GM12878 (cell line): Measurements from ENCODE around the gene AQP2.

Experiments used
- BHLHE40 ChIP-seq, 2 experiments: fragments of 450-650 bp in 1 of 2; IDR thresholded peaks; 2 replicates each; pipeline ENCODE4 v1.6.1; 2011 to 2017; ENCODE audit warnings: low read depth in 2 of 2, borderline replicate concordance in 1 of 2, improper control_type of control experiment in 1 of 2, low read length in 1 of 2, mild to moderate bottlenecking in 1 of 2
- CREM ChIP-seq: IDR thresholded peaks from 2 replicates; pipeline ENCODE4 v1.6.1; 2014; ENCODE audit warnings: antibody characterized with exemption, low read depth
- JUND ChIP-seq: IDR thresholded peaks from 2 replicates; pipeline ENCODE4 v1.6.1; 2012; ENCODE audit warnings: low read depth, mild to moderate bottlenecking, low read length, improper control_type of control experiment, moderate library complexity
- LARP7 ChIP-seq: fragments of 450-650 bp; IDR thresholded peaks from 2 replicates; pipeline ENCODE4 v1.6.1; 2017; ENCODE audit warnings: mild to moderate bottlenecking
- MTA3 ChIP-seq: IDR thresholded peaks from 2 replicates; pipeline ENCODE4 v1.6.1; 2012; ENCODE audit warnings: low read length, inconsistent platforms, borderline replicate concordance
- MXI1 ChIP-seq: fragments of 150-350 bp; IDR thresholded peaks from 2 replicates; pipeline ENCODE4 v1.6.1; 2011; ENCODE audit warnings: low read depth, mild to moderate bottlenecking, inconsistent platforms, low read length, improper control_type of control experiment
- POLR2AphosphoS5 ChIP-seq: IDR thresholded peaks from 2 replicates; pipeline ENCODE4 v1.6.1; 2011; ENCODE audit warnings: mild to moderate bottlenecking, low read length, inconsistent platforms
- RCOR1 ChIP-seq: conservative IDR thresholded peaks from 2 replicates; pipeline ENCODE4 v1.6.1; 2012; ENCODE audit warnings: low read depth, low read length, improper control_type of control experiment
- SP1 ChIP-seq: IDR thresholded peaks from one replicate; pipeline ENCODE4 v1.6.1; 2011; ENCODE audit warnings: low read depth, low read length
- TF ChIP-seq, protein P1 (sequence below): fragments of 450-650 bp; IDR thresholded peaks from 2 replicates; pipeline ENCODE4 v1.6.1; 2017; ENCODE audit warnings: antibody characterized with exemption, mild to moderate bottlenecking, moderate library complexity
- TF ChIP-seq, protein P2 (sequence below), 3 experiments: IDR thresholded peaks in 2 of 3; conservative IDR thresholded peaks in 1 of 3; 2 replicates each; pipeline ENCODE4 v1.5.1; 2011; ENCODE audit warnings: low read depth in 3 of 3, low read length in 3 of 3, mild to moderate bottlenecking in 3 of 3, control low read depth in 2 of 3, moderate library complexity in 2 of 3, inconsistent platforms in 1 of 3, mixed read lengths in 1 of 3; ENCODE audit not compliant: control insufficient read depth in 2 of 3, insufficient read depth in 1 of 3; ENCODE audit errors: extremely low read depth in 1 of 3
- TF ChIP-seq, protein P3 (sequence below): IDR thresholded peaks from 2 replicates; pipeline ENCODE4 v1.6.1; 2012; ENCODE audit warnings: mild to moderate bottlenecking, low read depth, low read length

DNA sequence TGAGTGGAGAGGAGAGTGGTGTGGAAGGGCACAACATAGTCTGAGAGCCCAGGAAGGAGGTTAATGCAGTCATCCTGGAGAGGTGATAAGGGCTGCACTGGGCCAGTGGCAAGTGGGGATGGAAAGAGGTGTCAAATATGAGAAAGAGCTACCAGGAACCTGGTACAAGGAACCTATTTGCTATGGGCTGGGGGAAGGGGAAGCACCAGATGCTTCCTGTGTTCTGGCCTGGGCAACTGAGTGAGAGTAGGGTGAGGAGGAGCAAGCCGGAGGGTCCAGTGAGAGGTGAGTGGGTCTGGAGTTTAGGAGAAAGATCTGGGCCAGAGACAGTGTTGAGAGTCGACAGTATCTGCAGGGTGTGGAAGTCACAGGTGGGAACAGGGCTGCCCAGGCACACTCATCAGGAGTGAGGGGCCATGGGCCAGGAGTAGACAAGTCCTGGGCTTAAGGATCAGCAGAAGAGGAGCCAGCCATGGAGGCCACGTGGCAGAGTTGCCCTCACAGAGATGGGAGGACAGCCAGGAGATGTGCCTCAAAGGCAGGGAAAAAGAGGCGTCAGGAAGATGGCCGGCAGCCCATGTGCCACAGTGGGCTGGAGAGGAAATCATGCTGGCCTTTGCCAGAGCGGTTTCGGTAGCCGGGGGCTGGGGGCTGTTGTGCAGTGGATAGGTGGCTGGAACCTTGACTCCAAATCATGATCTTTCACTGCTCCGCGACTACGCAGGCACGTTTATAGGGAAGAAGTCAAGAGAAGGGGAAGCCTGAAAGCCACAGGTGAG, 19.3 kb downstream of the AQP2 start:
- TF ChIP-seq, protein P1, sequence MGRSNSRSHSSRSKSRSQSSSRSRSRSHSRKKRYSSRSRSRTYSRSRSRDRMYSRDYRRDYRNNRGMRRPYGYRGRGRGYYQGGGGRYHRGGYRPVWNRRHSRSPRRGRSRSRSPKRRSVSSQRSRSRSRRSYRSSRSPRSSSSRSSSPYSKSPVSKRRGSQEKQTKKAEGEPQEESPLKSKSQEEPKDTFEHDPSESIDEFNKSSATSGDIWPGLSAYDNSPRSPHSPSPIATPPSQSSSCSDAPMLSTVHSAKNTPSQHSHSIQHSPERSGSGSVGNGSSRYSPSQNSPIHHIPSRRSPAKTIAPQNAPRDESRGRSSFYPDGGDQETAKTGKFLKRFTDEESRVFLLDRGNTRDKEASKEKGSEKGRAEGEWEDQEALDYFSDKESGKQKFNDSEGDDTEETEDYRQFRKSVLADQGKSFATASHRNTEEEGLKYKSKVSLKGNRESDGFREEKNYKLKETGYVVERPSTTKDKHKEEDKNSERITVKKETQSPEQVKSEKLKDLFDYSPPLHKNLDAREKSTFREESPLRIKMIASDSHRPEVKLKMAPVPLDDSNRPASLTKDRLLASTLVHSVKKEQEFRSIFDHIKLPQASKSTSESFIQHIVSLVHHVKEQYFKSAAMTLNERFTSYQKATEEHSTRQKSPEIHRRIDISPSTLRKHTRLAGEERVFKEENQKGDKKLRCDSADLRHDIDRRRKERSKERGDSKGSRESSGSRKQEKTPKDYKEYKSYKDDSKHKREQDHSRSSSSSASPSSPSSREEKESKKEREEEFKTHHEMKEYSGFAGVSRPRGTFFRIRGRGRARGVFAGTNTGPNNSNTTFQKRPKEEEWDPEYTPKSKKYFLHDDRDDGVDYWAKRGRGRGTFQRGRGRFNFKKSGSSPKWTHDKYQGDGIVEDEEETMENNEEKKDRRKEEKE = no peak
- TF ChIP-seq MXI1 (no peak), LARP7 (no peak), POLR2AphosphoS5 (no peak), SP1 (no peak), MTA3 (no peak), CREM (no peak), RCOR1 (no peak), JUND (no peak), BHLHE40 (IDR thresholded peaks at IDR 0.05; ENCODE audit: borderline replicate concordance in 1 of 2, low read depth in 2 of 2, low read length in 1 of 2) (no peak)
- TF ChIP-seq, protein P2, sequence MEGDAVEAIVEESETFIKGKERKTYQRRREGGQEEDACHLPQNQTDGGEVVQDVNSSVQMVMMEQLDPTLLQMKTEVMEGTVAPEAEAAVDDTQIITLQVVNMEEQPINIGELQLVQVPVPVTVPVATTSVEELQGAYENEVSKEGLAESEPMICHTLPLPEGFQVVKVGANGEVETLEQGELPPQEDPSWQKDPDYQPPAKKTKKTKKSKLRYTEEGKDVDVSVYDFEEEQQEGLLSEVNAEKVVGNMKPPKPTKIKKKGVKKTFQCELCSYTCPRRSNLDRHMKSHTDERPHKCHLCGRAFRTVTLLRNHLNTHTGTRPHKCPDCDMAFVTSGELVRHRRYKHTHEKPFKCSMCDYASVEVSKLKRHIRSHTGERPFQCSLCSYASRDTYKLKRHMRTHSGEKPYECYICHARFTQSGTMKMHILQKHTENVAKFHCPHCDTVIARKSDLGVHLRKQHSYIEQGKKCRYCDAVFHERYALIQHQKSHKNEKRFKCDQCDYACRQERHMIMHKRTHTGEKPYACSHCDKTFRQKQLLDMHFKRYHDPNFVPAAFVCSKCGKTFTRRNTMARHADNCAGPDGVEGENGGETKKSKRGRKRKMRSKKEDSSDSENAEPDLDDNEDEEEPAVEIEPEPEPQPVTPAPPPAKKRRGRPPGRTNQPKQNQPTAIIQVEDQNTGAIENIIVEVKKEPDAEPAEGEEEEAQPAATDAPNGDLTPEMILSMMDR (IDR thresholded peaks at IDR 0.05 in 2 of 3, conservative IDR thresholded peaks at IDR 0.05 in 1 of 3; ENCODE audit: control insufficient read depth in 2 of 3, extremely low read depth in 1 of 3, insufficient read depth in 1 of 3, low read depth in 3 of 3, low read length in 3 of 3) = no peak
- TF ChIP-seq, protein P3, sequence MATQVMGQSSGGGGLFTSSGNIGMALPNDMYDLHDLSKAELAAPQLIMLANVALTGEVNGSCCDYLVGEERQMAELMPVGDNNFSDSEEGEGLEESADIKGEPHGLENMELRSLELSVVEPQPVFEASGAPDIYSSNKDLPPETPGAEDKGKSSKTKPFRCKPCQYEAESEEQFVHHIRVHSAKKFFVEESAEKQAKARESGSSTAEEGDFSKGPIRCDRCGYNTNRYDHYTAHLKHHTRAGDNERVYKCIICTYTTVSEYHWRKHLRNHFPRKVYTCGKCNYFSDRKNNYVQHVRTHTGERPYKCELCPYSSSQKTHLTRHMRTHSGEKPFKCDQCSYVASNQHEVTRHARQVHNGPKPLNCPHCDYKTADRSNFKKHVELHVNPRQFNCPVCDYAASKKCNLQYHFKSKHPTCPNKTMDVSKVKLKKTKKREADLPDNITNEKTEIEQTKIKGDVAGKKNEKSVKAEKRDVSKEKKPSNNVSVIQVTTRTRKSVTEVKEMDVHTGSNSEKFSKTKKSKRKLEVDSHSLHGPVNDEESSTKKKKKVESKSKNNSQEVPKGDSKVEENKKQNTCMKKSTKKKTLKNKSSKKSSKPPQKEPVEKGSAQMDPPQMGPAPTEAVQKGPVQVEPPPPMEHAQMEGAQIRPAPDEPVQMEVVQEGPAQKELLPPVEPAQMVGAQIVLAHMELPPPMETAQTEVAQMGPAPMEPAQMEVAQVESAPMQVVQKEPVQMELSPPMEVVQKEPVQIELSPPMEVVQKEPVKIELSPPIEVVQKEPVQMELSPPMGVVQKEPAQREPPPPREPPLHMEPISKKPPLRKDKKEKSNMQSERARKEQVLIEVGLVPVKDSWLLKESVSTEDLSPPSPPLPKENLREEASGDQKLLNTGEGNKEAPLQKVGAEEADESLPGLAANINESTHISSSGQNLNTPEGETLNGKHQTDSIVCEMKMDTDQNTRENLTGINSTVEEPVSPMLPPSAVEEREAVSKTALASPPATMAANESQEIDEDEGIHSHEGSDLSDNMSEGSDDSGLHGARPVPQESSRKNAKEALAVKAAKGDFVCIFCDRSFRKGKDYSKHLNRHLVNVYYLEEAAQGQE = no peak
